HCT116 (cell line): ENCODE data around the gene FGF19. TPM values are rescaled to one million over a fixed set of nuclear protein-coding genes. Genes with fewer than 3 reads are reported as not detected.
A peak's percentile ranks its signal among the peaks of the same experiment; 100 is the strongest.

Experiments used
- ATAC-seq: fragments of 200-7000 bp; cut with Tn5 transposase; 2 replicates; pipeline ENCODE4 v1.9.1; 2020; ENCODE audit warnings: mild to moderate bottlenecking, moderate library complexity
- BruUV-seq: library from RNA; stranded (reverse); fragments of 400-500 nt; replicated peaks from 2 replicates; lab custom pipeline; 2021; lab: Mats Ljungman, UMichigan
- CTCF ChIA-PET: fragments of 300-600 bp; sonication (Branson Sonifier 250); formaldehyde crosslinking; loops from one replicate; lab custom pipeline; 2021; ENCODE audit warnings: antibody characterized with exemption; lab: Charles Lee
- POLR2A ChIA-PET: fragments of 300-600, 350-600 bp; sonication (Branson Sonifier 250); formaldehyde crosslinking; loops from one replicate; lab custom pipeline; 2021; ENCODE audit warnings: antibody characterized with exemption; lab: Charles Lee
- RAD21 ChIA-PET, 2 experiments: fragments of 300-600 bp; sonication (Branson Sonifier 250); formaldehyde crosslinking; loops; one replicate each; lab custom pipeline; 2023; ENCODE audit warnings: low total read pairs in 2 of 2; ENCODE audit not compliant: uncharacterized antibody in 2 of 2, unreplicated experiment in 2 of 2, low non-redundant PET in 1 of 2; lab: Charles Lee
- DNase-seq: peaks from one replicate; pipeline ENCODE4 v3.0.0-alpha.2; 2010; ENCODE audit warnings: low read depth, low spot score
- H2AFZ ChIP-seq: fragments of 200-600 bp; shearing (Covaris generic), sonication (generic); 2 replicates; pipeline ENCODE4 v1.6.1; 2017; ENCODE audit warnings: low read depth, mixed run types, mixed read lengths, antibody characterized with exemption, low read length; ENCODE audit not compliant: poor library complexity, severe bottlenecking
- H3K27ac ChIP-seq: 2 replicates; pipeline ENCODE4 v1.5.1; 2012; ENCODE audit warnings: low read depth, low read length
- H3K27me3 ChIP-seq: fragments of 200-600 bp; sonication (generic); 2 replicates; pipeline ENCODE4 v1.6.1; 2016; ENCODE audit warnings: mixed run types, low read length, mixed read lengths; ENCODE audit not compliant: insufficient read depth
- H3K36me3 ChIP-seq, 2 experiments: fragments of 200-500 bp in 1 of 2; fragments of 200-600 bp in 1 of 2; sonication (Bioruptor generic) in 1 of 2; sonication (generic) in 1 of 2; 2 replicates each; pipeline versions ENCODE4 v1.5.1 to v1.6.1; 2014 to 2016; ENCODE audit warnings: low read length in 2 of 2, inconsistent platforms in 1 of 2, mixed read lengths in 1 of 2, mixed run types in 1 of 2; ENCODE audit not compliant: insufficient read depth in 2 of 2, control insufficient read depth in 1 of 2
- H3K4me1 ChIP-seq, 2 experiments: fragments of 200-600 bp in 1 of 2; sonication (generic) in 1 of 2; 2 replicates each; pipeline versions ENCODE4 v1.5.1 to v1.6.1; 2012 to 2017; ENCODE audit warnings: low read length in 2 of 2, inconsistent platforms in 1 of 2, mild to moderate bottlenecking in 1 of 2, mixed read lengths in 1 of 2, mixed run types in 1 of 2, moderate library complexity in 1 of 2; ENCODE audit not compliant: insufficient read depth in 2 of 2, control insufficient read depth in 1 of 2
- H3K4me2 ChIP-seq: fragments of 200-600 bp; sonication (generic); 2 replicates; pipeline ENCODE4 v1.6.1; 2017; ENCODE audit warnings: mixed run types, low read length, mixed read lengths
- H3K4me3 ChIP-seq, 2 experiments: fragments of 200-600 bp in 1 of 2; sonication (generic) in 1 of 2; replicated peaks in 1 of 2; 2 replicates each; pipeline ENCODE4 v1.5.1; 2011 to 2016; ENCODE audit warnings: low read length in 2 of 2, control low read depth in 1 of 2, low read depth in 1 of 2, mild to moderate bottlenecking in 1 of 2, mixed read lengths in 1 of 2, mixed run types in 1 of 2
- H3K79me2 ChIP-seq: fragments of 200-600 bp; sonication (generic); 2 replicates; pipeline ENCODE4 v1.6.1; 2017; ENCODE audit warnings: mild to moderate bottlenecking, mixed run types, low read length, moderate library complexity, mixed read lengths; ENCODE audit not compliant: insufficient read depth
- H3K9ac ChIP-seq: fragments of 200-600 bp; sonication (generic); 2 replicates; pipeline ENCODE4 v1.6.1; 2016; ENCODE audit warnings: low read length, mixed read lengths
- H3K9me2 ChIP-seq: fragments of 200-600 bp; sonication (generic), shearing (Covaris generic); 2 replicates; pipeline ENCODE4 v1.6.1; 2017; ENCODE audit warnings: mixed run types, mild to moderate bottlenecking, moderate library complexity; ENCODE audit not compliant: insufficient read depth
- H3K9me3 ChIP-seq, 2 experiments: fragments of 200-500 bp in 1 of 2; fragments of 200-600 bp in 1 of 2; sonication (Bioruptor generic) in 1 of 2; sonication (generic) in 1 of 2; 2 replicates each; pipeline ENCODE4 v1.6.1; 2014 to 2017; ENCODE audit warnings: low read length in 2 of 2, mixed read lengths in 2 of 2, inconsistent platforms in 1 of 2, low read depth in 1 of 2, mild to moderate bottlenecking in 1 of 2, mixed run types in 1 of 2, moderate library complexity in 1 of 2; ENCODE audit not compliant: control insufficient read depth in 1 of 2, insufficient read depth in 1 of 2
- H4K20me1 ChIP-seq: fragments of 200-600 bp; sonication (generic), shearing (Covaris generic); 2 replicates; pipeline ENCODE4 v1.6.1; 2017; ENCODE audit warnings: mixed run types, mild to moderate bottlenecking, moderate library complexity; ENCODE audit not compliant: insufficient read depth
- CTCF ChIP-seq, 3 experiments: fragments of 200-600 bp in 1 of 3; sonication (generic) in 1 of 3; IDR thresholded peaks in 2 of 3; conservative IDR thresholded peaks in 1 of 3; 2 replicates each; pipeline ENCODE4 v1.5.1; 2012 to 2017; ENCODE audit warnings: low read depth in 2 of 3, low read length in 2 of 3, antibody characterized with exemption in 1 of 3, borderline replicate concordance in 1 of 3, control low read depth in 1 of 3, mild to moderate bottlenecking in 1 of 3, mixed read lengths in 1 of 3, mixed run types in 1 of 3, moderate library complexity in 1 of 3; ENCODE audit not compliant: insufficient read depth in 1 of 3
- EZH2 ChIP-seq: fragments of 200-600 bp; sonication (generic); IDR thresholded peaks from 2 replicates; pipeline ENCODE4 v1.6.1; 2017; ENCODE audit warnings: antibody characterized with exemption, mixed run types
- POLR2AphosphoS5 ChIP-seq: IDR thresholded peaks from 2 replicates; pipeline ENCODE4 v1.6.1; 2011; ENCODE audit warnings: mild to moderate bottlenecking, low read depth, low read length, moderate library complexity
- RAD21 ChIP-seq: IDR thresholded peaks from 2 replicates; pipeline ENCODE4 v1.6.1; 2012; ENCODE audit warnings: low read depth, mild to moderate bottlenecking
- intact Hi-C: fragments of 100-400 bp; cut with micrococcal nuclease; formaldehyde crosslinking; loops from 2 replicates; pipeline ENCODE4 v1.10.0; 2022
- total RNA-seq: library from RNA; stranded (reverse); gene quantifications from one replicate; pipeline ENCODE4 v1.2.1, GENCODE V29; 2021; ENCODE audit not compliant: unreplicated experiment
- TF ChIP-seq, protein P1 (sequence below): IDR thresholded peaks from 2 replicates; pipeline ENCODE4 v1.6.1; 2011; ENCODE audit warnings: mild to moderate bottlenecking, low read length, moderate library complexity; ENCODE audit not compliant: insufficient replicate concordance; ENCODE audit errors: extremely low read depth

Gene FGF19
- total RNA-seq, 1 experiment from 2014 or later: 37.5 TPM

DNA sequence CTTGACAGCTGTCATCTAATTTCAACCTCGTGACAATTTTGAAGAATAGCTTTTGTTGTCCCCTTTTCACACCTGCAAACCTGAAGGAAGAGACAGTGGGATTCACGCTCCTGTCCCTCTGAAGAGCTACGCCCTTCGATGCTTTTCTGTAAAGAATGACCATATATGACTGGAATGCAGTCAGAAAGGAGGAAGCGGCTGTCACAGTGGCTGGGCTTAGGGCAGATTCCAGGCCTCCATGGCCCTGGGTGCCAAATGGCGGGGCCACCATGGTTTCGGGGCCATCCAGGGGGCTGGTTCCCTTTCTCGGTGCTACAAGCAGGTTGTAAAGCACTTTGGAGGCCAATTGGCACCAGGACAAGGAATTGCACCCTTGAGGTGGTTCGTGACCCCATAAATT is 22.2 kb upstream of the FGF19 start:
- no peak for TF ChIP-seq CTCF (IDR thresholded peaks at IDR 0.05 in 2 of 3, conservative IDR thresholded peaks at IDR 0.05 in 1 of 3; ENCODE audit: borderline replicate concordance in 1 of 3, insufficient read depth in 1 of 3, low read depth in 2 of 3, low read length in 2 of 3)
- no peak for TF ChIP-seq POLR2AphosphoS5
- TF ChIP-seq, protein P1, sequence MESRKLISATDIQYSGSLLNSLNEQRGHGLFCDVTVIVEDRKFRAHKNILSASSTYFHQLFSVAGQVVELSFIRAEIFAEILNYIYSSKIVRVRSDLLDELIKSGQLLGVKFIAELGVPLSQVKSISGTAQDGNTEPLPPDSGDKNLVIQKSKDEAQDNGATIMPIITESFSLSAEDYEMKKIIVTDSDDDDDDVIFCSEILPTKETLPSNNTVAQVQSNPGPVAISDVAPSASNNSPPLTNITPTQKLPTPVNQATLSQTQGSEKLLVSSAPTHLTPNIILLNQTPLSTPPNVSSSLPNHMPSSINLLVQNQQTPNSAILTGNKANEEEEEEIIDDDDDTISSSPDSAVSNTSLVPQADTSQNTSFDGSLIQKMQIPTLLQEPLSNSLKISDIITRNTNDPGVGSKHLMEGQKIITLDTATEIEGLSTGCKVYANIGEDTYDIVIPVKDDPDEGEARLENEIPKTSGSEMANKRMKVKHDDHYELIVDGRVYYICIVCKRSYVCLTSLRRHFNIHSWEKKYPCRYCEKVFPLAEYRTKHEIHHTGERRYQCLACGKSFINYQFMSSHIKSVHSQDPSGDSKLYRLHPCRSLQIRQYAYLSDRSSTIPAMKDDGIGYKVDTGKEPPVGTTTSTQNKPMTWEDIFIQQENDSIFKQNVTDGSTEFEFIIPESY: no peak
- TF ChIP-seq RAD21: no peak
- no peak for TF ChIP-seq EZH2
- H3K9ac ChIP-seq: no peak overlapping the region
- no peaks in the 10 kb centered on the region for H4K20me1 ChIP-seq
- ChIA-PET CTCF (no interaction called here), RAD21 (no interaction called here), POLR2A (no interaction called here)
- H3K79me2 ChIP-seq: no peaks in the 10 kb centered on the region
- no peak for ATAC-seq
- H3K4me3 ChIP-seq: no peak overlapping the region
- no peaks in the 10 kb centered on the region for H3K36me3 ChIP-seq
- H3K9me2 ChIP-seq: no peaks in the 10 kb centered on the region
- H3K4me2 ChIP-seq: peak overlapping the region; percentile 35; the same call in 1 of the 2 replicates
- BruUV-seq: no TSS peak
- H3K4me1 ChIP-seq: peaks cover 0 to 11% of the 10 kb centered on the region in 2 experiments; a peak in 2 of 4 replicates
- no peak for DNase-seq
- H3K27ac ChIP-seq: no peak overlapping the region
- no peak overlapping the region for H2AFZ ChIP-seq
- no peaks in the 10 kb centered on the region for H3K9me3 ChIP-seq
- intact Hi-C loops: no loop called here
- no peaks in the 10 kb centered on the region for H3K27me3 ChIP-seq
